DND-41 (cell line): ENCODE data around the gene STEAP1B.

Experiments used
- CTCF ChIP-seq: IDR thresholded peaks from 2 replicates; pipeline ENCODE4 v1.5.1; 2012; ENCODE audit warnings: borderline replicate concordance, low read length, moderate library complexity, mild to moderate bottlenecking; ENCODE audit not compliant: poor library complexity, severe bottlenecking; ENCODE audit errors: extremely low read depth
- EZH2 ChIP-seq: IDR thresholded peaks from 3 replicates; pipeline ENCODE4 v1.6.1; 2012; ENCODE audit warnings: borderline replicate concordance, low read depth, mild to moderate bottlenecking, moderate library complexity, low read length, inconsistent platforms; ENCODE audit not compliant: severe bottlenecking

GRCh38 chr7:22433710-22434460, 66.1 kb downstream of the STEAP1B start:
- TF ChIP-seq CTCF (peak; percentile 27), EZH2 (no peak)
